Left hindlimb (tissue), 1 donor: ENCODE data around the gene SLC23A2.
"Not testable (repeated sequence)": the region's sequence is repeated elsewhere in the genome, so short reads cannot be mapped to it uniquely, and the experiment has no call there.

Experiments used
- DNase-seq: peaks from one replicate; pipeline ENCODE4 v3.0.0-alpha.2; 2018

SLC23A2 gene

GRCh38 chr20:4929686-4930397, 71.5 kb downstream of the SLC23A2 start:
- DNase-seq = no peak

GRCh38 chr20:4926531-4927156, 74.7 kb downstream of the SLC23A2 start:
- no peak for DNase-seq

- peak; percentile 67 for DNase-seq
These were observed 75.3 kb downstream of the SLC23A2 start for GRCh38 chr20:4925842-4926530.

GRCh38 chr20:4924446-4924845, 76.9 kb downstream of the SLC23A2 start:
- DNase-seq = no peak

- no peak for DNase-seq
These were observed 77.3 kb downstream of the SLC23A2 start for GRCh38 chr20:4924032-4924431.

GRCh38 chr20:4922186-4922585, 79.1 kb downstream of the SLC23A2 start:
- no peak for DNase-seq

GRCh38 chr20:4921271-4921670, 80.0 kb downstream of the SLC23A2 start:
- not testable (repeated sequence) for DNase-seq

GRCh38 chr20:4920655-4921054, 80.7 kb downstream of the SLC23A2 start:
- DNase-seq = no peak

GRCh38 chr20:4920131-4920530, 81.2 kb downstream of the SLC23A2 start:
- DNase-seq = no peak

GRCh38 chr20:4919047-4919704, 82.1 kb downstream of the SLC23A2 start:
- no peak for DNase-seq

- no peak for DNase-seq
These were observed 82.8 kb downstream of the SLC23A2 start for GRCh38 chr20:4918473-4918872.

- DNase-seq = no peak
These were observed 84.1 kb downstream of the SLC23A2 start for GRCh38 chr20:4916971-4917881.

GRCh38 chr20:4913147-4913546, 88.2 kb downstream of the SLC23A2 start:
- DNase-seq = no peak

GRCh38 chr20:4912380-4913142, 88.7 kb downstream of the SLC23A2 start:
- no peak for DNase-seq

GRCh38 chr20:4910951-4911350, 90.4 kb downstream of the SLC23A2 start:
- DNase-seq = no peak

- no peak for DNase-seq
These were observed 95.7 kb downstream of the SLC23A2 start for GRCh38 chr20:4905613-4906012.

GRCh38 chr20:4905195-4905594, 96.1 kb downstream of the SLC23A2 start:
- no peak for DNase-seq

- DNase-seq = no peak
These were observed 97.0 kb downstream of the SLC23A2 start for GRCh38 chr20:4904127-4904860.

- DNase-seq = no peak
These were observed 98.5 kb downstream of the SLC23A2 start for GRCh38 chr20:4902788-4903187.

- no peak for DNase-seq
These were observed 100.1 kb downstream of the SLC23A2 start for GRCh38 chr20:4901031-4901818.
